Measurements from ENCODE around the gene POLR1A.

The POLR1A gene

GRCh38 chr2:86097114-86097896, 8.4 kb downstream of the POLR1A start:
- no peak for DNase-seq (ENCODE audit: low read depth)

GRCh38 chr2:86094229-86094628, 11.5 kb downstream of the POLR1A start:
- no peak for DNase-seq (ENCODE audit: low read depth)

- no peak for DNase-seq (ENCODE audit: low read depth)
These were observed 17.5 kb downstream of the POLR1A start for GRCh38 chr2:86087936-86088850.

GRCh38 chr2:86082756-86083155, 22.9 kb downstream of the POLR1A start:
- no peak for DNase-seq (ENCODE audit: low read depth)

- no peak for DNase-seq (ENCODE audit: low read depth)
These were observed 24.0 kb downstream of the POLR1A start for GRCh38 chr2:86081724-86082123.

GRCh38 chr2:86079981-86080911, 25.4 kb downstream of the POLR1A start:
- peak; percentile 70 for DNase-seq (ENCODE audit: low read depth)

- peak; percentile 65 for DNase-seq (ENCODE audit: low read depth)
These were observed 26.7 kb downstream of the POLR1A start for GRCh38 chr2:86078774-86079545.

- no peak for DNase-seq (ENCODE audit: low read depth)
These were observed 29.8 kb downstream of the POLR1A start for GRCh38 chr2:86075886-86076285.

- no peak for DNase-seq (ENCODE audit: low read depth)
These were observed 30.9 kb downstream of the POLR1A start for GRCh38 chr2:86074811-86075210.

GRCh38 chr2:86074256-86074655, 31.4 kb downstream of the POLR1A start:
- no peak for DNase-seq (ENCODE audit: low read depth)

GRCh38 chr2:86073225-86073624, 32.5 kb downstream of the POLR1A start:
- DNase-seq (ENCODE audit: low read depth), result no peak

- peak; percentile 39 for DNase-seq (ENCODE audit: low read depth)
These were observed 33.3 kb downstream of the POLR1A start for GRCh38 chr2:86072271-86072858.

GRCh38 chr2:86070868-86071267, 34.8 kb downstream of the POLR1A start:
- no peak for DNase-seq (ENCODE audit: low read depth)

GRCh38 chr2:86069783-86070339, 35.8 kb downstream of the POLR1A start:
- DNase-seq (ENCODE audit: low read depth), result no peak

GRCh38 chr2:86069091-86069685, 36.5 kb downstream of the POLR1A start:
- peak; percentile 31 for DNase-seq (ENCODE audit: low read depth)

- no peak for DNase-seq (ENCODE audit: low read depth)
These were observed 37.0 kb downstream of the POLR1A start for GRCh38 chr2:86068648-86069047.

GRCh38 chr2:86068136-86068588, 37.5 kb downstream of the POLR1A start:
- DNase-seq (ENCODE audit: low read depth), result peak; percentile 65

- no peak for DNase-seq (ENCODE audit: low read depth)
These were observed 38.8 kb downstream of the POLR1A start for GRCh38 chr2:86066915-86067314.

- DNase-seq (ENCODE audit: low read depth), result no peak
These were observed 39.6 kb downstream of the POLR1A start for GRCh38 chr2:86066007-86066578.

GRCh38 chr2:86065512-86065911, 40.2 kb downstream of the POLR1A start:
- DNase-seq (ENCODE audit: low read depth), result peak; percentile 91

Measured in EH (cell line).